ENCODE data around the gene PID1. TPM values are rescaled to one million over a fixed set of nuclear protein-coding genes. Genes with fewer than 3 reads are reported as not detected.

PID1 gene
- total RNA-seq, 1 experiment from 2014 or later: 0.15 TPM

- Histone ChIP-seq H3K4me2 (ENCODE audit: low read length) (no peak overlapping the region), H3K4me3 (replicated peaks in 1 of 2; ENCODE audit: low read depth in 1 of 2, low read length in 2 of 2) (no peak overlapping the region), H3K9me2 (ENCODE audit: insufficient read depth) (no peaks in the 10 kb centered on the region), H4K20me1 (ENCODE audit: insufficient read depth) (no peaks in the 10 kb centered on the region), H2AFZ (ENCODE audit: low read depth, low read length, poor library complexity, severe bottlenecking) (no peak overlapping the region), H3K9ac (ENCODE audit: low read length) (no peak overlapping the region), H3K27me3 (ENCODE audit: insufficient read depth, low read length) (no peaks in the 10 kb centered on the region), H3K9me3 (ENCODE audit: control insufficient read depth in 1 of 2, insufficient read depth in 1 of 2, low read depth in 1 of 2, low read length in 2 of 2) (no peaks in the 10 kb centered on the region), H3K27ac (ENCODE audit: low read depth, low read length) (no peak overlapping the region), H3K4me1 (ENCODE audit: control insufficient read depth in 1 of 2, insufficient read depth in 2 of 2, low read length in 2 of 2) (no peaks in the 10 kb centered on the region), H3K36me3 (ENCODE audit: control insufficient read depth in 1 of 2, insufficient read depth in 2 of 2, low read length in 2 of 2) (no peaks in the 10 kb centered on the region), H3K79me2 (ENCODE audit: insufficient read depth, low read length) (no peaks in the 10 kb centered on the region)
- ChIA-PET POLR2A (no interaction called here), CTCF (no interaction called here), RAD21 (ENCODE audit: low non-redundant PET in 1 of 2, low total read pairs in 2 of 2, uncharacterized antibody in 2 of 2, unreplicated experiment in 2 of 2) (no interaction called here)
- no TSS peak for BruUV-seq (replicated peaks)
- DNase-seq (ENCODE audit: low read depth, low spot score): no peak
- intact Hi-C loops (cut with micrococcal nuclease): no loop called here
- TF ChIP-seq CBX3 (IDR thresholded peaks at IDR 0.05; ENCODE audit: low read depth) (no peak), YY1 (IDR thresholded peaks at IDR 0.05; ENCODE audit: extremely low read depth, insufficient replicate concordance, low read depth, low read length) (no peak), TCF7L2 (IDR thresholded peaks at IDR 0.05; ENCODE audit: borderline replicate concordance, extremely low read depth, insufficient read depth, insufficient read length) (no peak), CEBPB (IDR thresholded peaks at IDR 0.05; ENCODE audit: low read depth) (no peak), JUND (IDR thresholded peaks at IDR 0.05) (no peak), ELF1 (IDR thresholded peaks at IDR 0.05; ENCODE audit: borderline replicate concordance, low read depth) (no peak), ZNF274 (IDR thresholded peaks at IDR 0.05; ENCODE audit: low read depth, low read length) (no peak), RAD21 (IDR thresholded peaks at IDR 0.05; ENCODE audit: low read depth) (no peak), EGR1 (IDR thresholded peaks at IDR 0.05; ENCODE audit: low read depth) (no peak), POLR2A (IDR thresholded peaks at IDR 0.05; ENCODE audit: borderline replicate concordance, extremely low read depth, insufficient read depth, insufficient read length) (no peak), SRF (IDR thresholded peaks at IDR 0.05; ENCODE audit: low read depth) (no peak), SP1 (IDR thresholded peaks at IDR 0.05; ENCODE audit: low read depth) (no peak), REST (IDR thresholded peaks at IDR 0.05; ENCODE audit: low read depth) (no peak)
- TF ChIP-seq, protein P1, sequence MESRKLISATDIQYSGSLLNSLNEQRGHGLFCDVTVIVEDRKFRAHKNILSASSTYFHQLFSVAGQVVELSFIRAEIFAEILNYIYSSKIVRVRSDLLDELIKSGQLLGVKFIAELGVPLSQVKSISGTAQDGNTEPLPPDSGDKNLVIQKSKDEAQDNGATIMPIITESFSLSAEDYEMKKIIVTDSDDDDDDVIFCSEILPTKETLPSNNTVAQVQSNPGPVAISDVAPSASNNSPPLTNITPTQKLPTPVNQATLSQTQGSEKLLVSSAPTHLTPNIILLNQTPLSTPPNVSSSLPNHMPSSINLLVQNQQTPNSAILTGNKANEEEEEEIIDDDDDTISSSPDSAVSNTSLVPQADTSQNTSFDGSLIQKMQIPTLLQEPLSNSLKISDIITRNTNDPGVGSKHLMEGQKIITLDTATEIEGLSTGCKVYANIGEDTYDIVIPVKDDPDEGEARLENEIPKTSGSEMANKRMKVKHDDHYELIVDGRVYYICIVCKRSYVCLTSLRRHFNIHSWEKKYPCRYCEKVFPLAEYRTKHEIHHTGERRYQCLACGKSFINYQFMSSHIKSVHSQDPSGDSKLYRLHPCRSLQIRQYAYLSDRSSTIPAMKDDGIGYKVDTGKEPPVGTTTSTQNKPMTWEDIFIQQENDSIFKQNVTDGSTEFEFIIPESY (IDR thresholded peaks at IDR 0.05; ENCODE audit: extremely low read depth, insufficient replicate concordance, low read length): no peak
- TF ChIP-seq, protein P2, sequence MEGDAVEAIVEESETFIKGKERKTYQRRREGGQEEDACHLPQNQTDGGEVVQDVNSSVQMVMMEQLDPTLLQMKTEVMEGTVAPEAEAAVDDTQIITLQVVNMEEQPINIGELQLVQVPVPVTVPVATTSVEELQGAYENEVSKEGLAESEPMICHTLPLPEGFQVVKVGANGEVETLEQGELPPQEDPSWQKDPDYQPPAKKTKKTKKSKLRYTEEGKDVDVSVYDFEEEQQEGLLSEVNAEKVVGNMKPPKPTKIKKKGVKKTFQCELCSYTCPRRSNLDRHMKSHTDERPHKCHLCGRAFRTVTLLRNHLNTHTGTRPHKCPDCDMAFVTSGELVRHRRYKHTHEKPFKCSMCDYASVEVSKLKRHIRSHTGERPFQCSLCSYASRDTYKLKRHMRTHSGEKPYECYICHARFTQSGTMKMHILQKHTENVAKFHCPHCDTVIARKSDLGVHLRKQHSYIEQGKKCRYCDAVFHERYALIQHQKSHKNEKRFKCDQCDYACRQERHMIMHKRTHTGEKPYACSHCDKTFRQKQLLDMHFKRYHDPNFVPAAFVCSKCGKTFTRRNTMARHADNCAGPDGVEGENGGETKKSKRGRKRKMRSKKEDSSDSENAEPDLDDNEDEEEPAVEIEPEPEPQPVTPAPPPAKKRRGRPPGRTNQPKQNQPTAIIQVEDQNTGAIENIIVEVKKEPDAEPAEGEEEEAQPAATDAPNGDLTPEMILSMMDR (IDR thresholded peaks at IDR 0.05 in 2 of 3, conservative IDR thresholded peaks at IDR 0.05 in 1 of 3; ENCODE audit: borderline replicate concordance in 1 of 3, insufficient read depth in 1 of 3, low read depth in 2 of 3, low read length in 2 of 3): no peak
- TF ChIP-seq, protein P3, sequence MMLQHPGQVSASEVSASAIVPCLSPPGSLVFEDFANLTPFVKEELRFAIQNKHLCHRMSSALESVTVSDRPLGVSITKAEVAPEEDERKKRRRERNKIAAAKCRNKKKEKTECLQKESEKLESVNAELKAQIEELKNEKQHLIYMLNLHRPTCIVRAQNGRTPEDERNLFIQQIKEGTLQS (IDR thresholded peaks at IDR 0.05): no peak
- no peak for ATAC-seq
These were observed 50.8 kb downstream of the PID1 start for GRCh38 chr2:229220254-229220653.

Data from HCT116 (cell line).